MV-4-11 (cell line): ENCODE results near the gene RAB40A.

ENCODE experiments used
- DNase-seq: peaks from one replicate; lab custom pipeline; 2025; lab: John Stamatoyannopoulos, UW

RAB40A gene

GRCh38 chrX:103519389-103519788, at the start of gene RAB40A:
RAB40A (minus strand) TSS chrX:103519489; CDS start chrX:103500756, 18,733 bp downstream.
- no peak for DNase-seq

GRCh38 chrX:103565752-103566151, 46.5 kb upstream of the RAB40A start:
- DNase-seq, result no peak

GRCh38 chrX:103565197-103565596, 45.9 kb upstream of the RAB40A start:
- DNase-seq, result peak; percentile 50

- no peak for DNase-seq
Observed at GRCh38 chrX:103562801-103563200, 43.5 kb upstream of the RAB40A start.

GRCh38 chrX:103560256-103560655, 41.0 kb upstream of the RAB40A start:
- DNase-seq, result no peak

GRCh38 chrX:103556963-103557612, 37.8 kb upstream of the RAB40A start:
- DNase-seq, result no peak

GRCh38 chrX:103554687-103555424, 35.6 kb upstream of the RAB40A start:
- DNase-seq, result no peak

- no peak for DNase-seq
Observed at GRCh38 chrX:103552236-103552635, 32.9 kb upstream of the RAB40A start.

GRCh38 chrX:103550415-103551051, 31.2 kb upstream of the RAB40A start:
- DNase-seq, result no peak

GRCh38 chrX:103549916-103550315, 30.6 kb upstream of the RAB40A start:
- no peak for DNase-seq

GRCh38 chrX:103540145-103540544, 20.9 kb upstream of the RAB40A start:
- DNase-seq, result no peak

GRCh38 chrX:103539695-103540094, 20.4 kb upstream of the RAB40A start:
- no peak for DNase-seq

- DNase-seq, result no peak
Observed at GRCh38 chrX:103538728-103539127, 19.4 kb upstream of the RAB40A start.

GRCh38 chrX:103537871-103538387, 18.6 kb upstream of the RAB40A start:
- DNase-seq, result no peak

GRCh38 chrX:103536732-103537131, 17.4 kb upstream of the RAB40A start:
- DNase-seq, result no peak

- DNase-seq, result no peak
Observed at GRCh38 chrX:103536071-103536470, 16.8 kb upstream of the RAB40A start.

GRCh38 chrX:103535206-103535605, 15.9 kb upstream of the RAB40A start:
- DNase-seq, result no peak

- peak; percentile 28 for DNase-seq
Observed at GRCh38 chrX:103533511-103534216, 14.4 kb upstream of the RAB40A start.

- DNase-seq, result no peak
Observed at GRCh38 chrX:103531002-103531401, 11.7 kb upstream of the RAB40A start.

GRCh38 chrX:103530545-103530944, 11.3 kb upstream of the RAB40A start:
- DNase-seq, result no peak

- no peak for DNase-seq
Observed at GRCh38 chrX:103529550-103529949, 10.3 kb upstream of the RAB40A start.

GRCh38 chrX:103524747-103525146, 5.5 kb upstream of the RAB40A start:
- DNase-seq, result no peak
